Fibroblast of upper back skin (primary cell): ENCODE results near the gene ZSCAN21.

ENCODE experiments used
- DNase-seq: peaks from one replicate; pipeline ENCODE4 v3.0.0-alpha.2; 2013

ZSCAN21 gene

GRCh38 chr7:100101016-100101862 lies 51.7 kb downstream of the ZSCAN21 start, which contains the start of the genes AP4M1 and MCM7:
TSS of gene AP4M1 (plus strand) at chr7:100101643. CDS start at chr7:100101715, 72 bp downstream.
TSS of gene MCM7 (minus strand) at chr7:100101397. CDS start at chr7:100101294, 103 bp downstream.
- DNase-seq = peak; percentile 99

GRCh38 chr7:100102950-100103840 lies 53.6 kb downstream of the ZSCAN21 start:
- DNase-seq = peak; percentile 65

GRCh38 chr7:100105534-100105933 lies 56.0 kb downstream of the ZSCAN21 start:
- DNase-seq = no peak

GRCh38 chr7:100106633-100107032 lies 57.1 kb downstream of the ZSCAN21 start:
- no peak for DNase-seq

DNA sequence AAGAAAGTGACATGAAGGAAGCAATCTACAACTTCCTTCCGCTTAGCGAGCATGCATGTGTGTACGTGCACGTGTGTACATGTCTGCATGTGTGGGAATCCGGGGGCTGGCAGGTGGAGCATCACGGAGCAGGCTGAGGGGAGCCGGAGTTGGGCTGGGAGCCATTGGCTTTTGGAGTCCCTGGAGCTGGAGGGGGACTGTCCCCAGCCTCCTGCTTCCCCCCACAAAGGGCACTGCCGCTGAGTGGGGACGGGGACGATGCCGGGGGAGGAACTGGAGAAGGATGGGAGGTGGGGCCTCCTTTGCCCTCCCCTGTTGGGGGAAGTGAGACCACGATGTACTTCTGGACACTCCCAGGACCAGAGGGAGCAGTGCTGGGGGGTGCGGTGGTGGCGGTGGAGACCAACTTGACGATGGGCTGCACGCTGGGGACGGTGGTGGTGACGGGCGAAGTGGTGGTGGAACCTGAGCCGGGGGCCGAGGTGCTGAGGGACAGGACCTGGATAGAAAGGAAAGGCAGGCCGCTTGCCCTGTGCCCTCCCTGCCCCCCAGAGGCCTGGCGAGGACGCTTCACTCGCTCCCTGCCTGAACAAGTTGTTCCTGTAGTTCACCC lies 57.7 kb downstream of the ZSCAN21 start:
- no peak for DNase-seq

GRCh38 chr7:100107890-100108289 lies 58.3 kb downstream of the ZSCAN21 start:
- DNase-seq = no peak

- DNase-seq = no peak
Observed at GRCh38 chr7:100109521-100110163, 60.1 kb downstream of the ZSCAN21 start.

GRCh38 chr7:100111156-100111555 lies 61.6 kb downstream of the ZSCAN21 start:
- no peak for DNase-seq

DNA sequence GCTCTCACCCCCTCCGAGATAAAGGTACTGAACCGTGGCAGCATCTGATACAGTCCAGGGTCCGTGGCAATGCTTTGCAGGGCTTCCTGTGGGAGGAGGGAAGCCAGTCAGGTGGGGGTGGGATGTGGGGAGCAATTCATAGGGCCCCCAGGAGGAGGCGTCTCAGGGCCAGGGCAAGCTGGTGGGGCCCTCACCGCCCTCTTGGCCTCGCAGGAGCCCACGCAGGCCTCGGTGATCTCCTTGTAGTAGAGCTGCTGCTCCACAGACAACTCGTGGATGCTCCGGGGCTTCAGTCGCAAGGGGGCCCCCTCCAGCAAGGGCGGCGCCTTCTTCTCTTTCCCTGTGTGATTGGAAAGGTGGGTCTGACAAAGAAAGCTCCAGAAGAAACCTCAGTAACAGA lies 62.3 kb downstream of the ZSCAN21 start:
- no peak for DNase-seq
